ENCODE data around the gene FUT7. TPM values are rescaled to one million over a fixed set of nuclear protein-coding genes. Genes with fewer than 3 reads are reported as not detected.

The FUT7 gene
- total and polyA plus RNA-seq, 2 of the 13 experiments (the other 11 are each of a cell fraction or from before 2014, with no cell fraction given) = 0.05 TPM; not detected in 1

DNA sequence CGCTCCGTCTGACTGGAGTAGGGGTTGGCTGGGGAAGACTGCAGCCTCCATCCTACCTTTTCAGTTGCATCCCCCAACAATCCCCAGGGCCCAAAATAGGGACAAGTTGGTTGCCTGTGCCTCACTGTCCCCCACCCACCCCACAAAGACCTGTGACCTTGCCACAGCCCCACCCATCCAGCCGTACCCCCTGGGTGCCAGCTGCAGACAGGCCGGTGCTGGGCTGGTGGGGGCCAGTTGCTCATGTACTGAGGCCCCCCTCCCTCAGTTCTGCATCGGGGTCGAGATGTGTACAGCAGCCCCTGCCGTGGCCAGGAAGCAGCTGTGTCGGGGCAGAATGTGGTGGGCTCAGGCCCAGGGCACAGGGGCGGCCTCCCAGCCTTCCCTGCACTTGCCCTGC lies 48.7 kb downstream of the FUT7 start:
- Histone ChIP-seq H3K36me3 (replicated peaks in 1 of 2; ENCODE audit: control insufficient read depth in 1 of 2, insufficient read depth in 2 of 2, low read length in 2 of 2) (no peaks in the 10 kb centered on the region), H3K4me3 (replicated peaks in 1 of 3; ENCODE audit: insufficient read depth in 1 of 3, low read depth in 2 of 3, low read length in 3 of 3) (no peak overlapping the region), H3K27me3 (ENCODE audit: control insufficient read depth in 1 of 2, insufficient read depth in 2 of 2, low read length in 2 of 2) (peaks cover 3 to 50% of the 10 kb centered on the region in 2 experiments; a peak in 3 of 5 replicates), H4K20me1 (ENCODE audit: insufficient read depth, low read length) (no peaks in the 10 kb centered on the region), H3K79me2 (ENCODE audit: insufficient read depth, low read length) (no peaks in the 10 kb centered on the region), H3K9me3 (ENCODE audit: low read length) (no peaks in the 10 kb centered on the region), H2AFZ (ENCODE audit: low read length) (no peak overlapping the region), H3K27ac (ENCODE audit: extremely low read length, insufficient read depth, low read length) (no peak overlapping the region), H3K9ac (ENCODE audit: insufficient read depth, low read depth, low read length) (no peak overlapping the region), H3K4me1 (ENCODE audit: insufficient read depth, low read length) (peaks cover 39% of the 10 kb centered on the region), H3K4me2 (ENCODE audit: low read depth, low read length) (no peak overlapping the region)
- WGBS (ENCODE audit: low lambda C conversion rate) = 51% methylated on average over 3 of the region's 9 CpGs
- no TSS peak for BruUV-seq (replicated peaks)
- intact Hi-C loops (cut with micrococcal nuclease; ENCODE audit: unreplicated experiment) = no loop called here
- ChIA-PET POLR2A (no interaction called here), CTCF (ENCODE audit: low intra/inter-chr PET ratio, low total read pairs) (no interaction called here)
- in situ Hi-C loops (cut with HindIII; ENCODE audit: extremely low pct_ligation_motif_present, low pct_unique_long_range_greater_than_20kb) = no loop called here
- DNase-seq (ENCODE audit: low spot score) (no peak), FAIRE-seq (no peak), ATAC-seq (no peak)
- TF ChIP-seq, protein P1, sequence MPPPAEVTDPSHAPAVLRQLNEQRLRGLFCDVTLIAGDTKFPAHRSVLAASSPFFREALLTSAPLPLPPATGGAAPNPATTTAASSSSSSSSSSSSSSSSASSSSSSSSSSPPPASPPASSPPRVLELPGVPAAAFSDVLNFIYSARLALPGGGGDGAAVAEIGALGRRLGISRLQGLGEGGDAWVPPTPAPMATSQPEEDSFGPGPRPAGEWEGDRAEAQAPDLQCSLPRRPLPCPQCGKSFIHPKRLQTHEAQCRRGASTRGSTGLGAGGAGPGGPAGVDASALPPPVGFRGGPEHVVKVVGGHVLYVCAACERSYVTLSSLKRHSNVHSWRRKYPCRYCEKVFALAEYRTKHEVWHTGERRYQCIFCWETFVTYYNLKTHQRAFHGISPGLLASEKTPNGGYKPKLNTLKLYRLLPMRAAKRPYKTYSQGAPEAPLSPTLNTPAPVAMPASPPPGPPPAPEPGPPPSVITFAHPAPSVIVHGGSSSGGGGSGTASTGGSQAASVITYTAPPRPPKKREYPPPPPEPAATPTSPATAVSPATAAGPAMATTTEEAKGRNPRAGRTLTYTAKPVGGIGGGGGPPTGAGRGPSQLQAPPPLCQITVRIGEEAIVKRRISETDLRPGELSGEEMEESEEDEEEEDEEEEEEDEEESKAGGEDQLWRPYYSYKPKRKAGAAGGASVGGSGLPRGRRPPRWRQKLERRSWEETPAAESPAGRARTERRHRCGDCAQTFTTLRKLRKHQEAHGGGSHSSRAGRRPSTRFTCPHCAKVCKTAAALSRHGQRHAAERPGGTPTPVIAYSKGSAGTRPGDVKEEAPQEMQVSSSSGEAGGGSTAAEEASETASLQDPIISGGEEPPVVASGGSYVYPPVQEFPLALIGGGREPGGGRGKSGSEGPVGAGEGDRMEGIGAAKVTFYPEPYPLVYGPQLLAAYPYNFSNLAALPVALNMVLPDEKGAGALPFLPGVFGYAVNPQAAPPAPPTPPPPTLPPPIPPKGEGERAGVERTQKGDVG (CRISPR knock-in tag; IDR thresholded peaks at IDR 0.05; ENCODE audit: borderline replicate concordance) = no peak
- TF ChIP-seq, protein P2, sequence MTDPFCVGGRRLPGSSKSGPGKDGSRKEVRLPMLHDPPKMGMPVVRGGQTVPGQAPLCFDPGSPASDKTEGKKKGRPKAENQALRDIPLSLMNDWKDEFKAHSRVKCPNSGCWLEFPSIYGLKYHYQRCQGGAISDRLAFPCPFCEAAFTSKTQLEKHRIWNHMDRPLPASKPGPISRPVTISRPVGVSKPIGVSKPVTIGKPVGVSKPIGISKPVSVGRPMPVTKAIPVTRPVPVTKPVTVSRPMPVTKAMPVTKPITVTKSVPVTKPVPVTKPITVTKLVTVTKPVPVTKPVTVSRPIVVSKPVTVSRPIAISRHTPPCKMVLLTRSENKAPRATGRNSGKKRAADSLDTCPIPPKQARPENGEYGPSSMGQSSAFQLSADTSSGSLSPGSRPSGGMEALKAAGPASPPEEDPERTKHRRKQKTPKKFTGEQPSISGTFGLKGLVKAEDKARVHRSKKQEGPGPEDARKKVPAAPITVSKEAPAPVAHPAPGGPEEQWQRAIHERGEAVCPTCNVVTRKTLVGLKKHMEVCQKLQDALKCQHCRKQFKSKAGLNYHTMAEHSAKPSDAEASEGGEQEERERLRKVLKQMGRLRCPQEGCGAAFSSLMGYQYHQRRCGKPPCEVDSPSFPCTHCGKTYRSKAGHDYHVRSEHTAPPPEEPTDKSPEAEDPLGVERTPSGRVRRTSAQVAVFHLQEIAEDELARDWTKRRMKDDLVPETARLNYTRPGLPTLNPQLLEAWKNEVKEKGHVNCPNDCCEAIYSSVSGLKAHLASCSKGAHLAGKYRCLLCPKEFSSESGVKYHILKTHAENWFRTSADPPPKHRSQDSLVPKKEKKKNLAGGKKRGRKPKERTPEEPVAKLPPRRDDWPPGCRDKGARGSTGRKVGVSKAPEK (CRISPR knock-in tag; IDR thresholded peaks at IDR 0.05; ENCODE audit: borderline replicate concordance) = no peak
- no peak for TF ChIP-seq ZNF350 (CRISPR knock-in tag; IDR thresholded peaks at IDR 0.05; ENCODE audit: borderline replicate concordance, low read depth)
- TF ChIP-seq, protein P3, sequence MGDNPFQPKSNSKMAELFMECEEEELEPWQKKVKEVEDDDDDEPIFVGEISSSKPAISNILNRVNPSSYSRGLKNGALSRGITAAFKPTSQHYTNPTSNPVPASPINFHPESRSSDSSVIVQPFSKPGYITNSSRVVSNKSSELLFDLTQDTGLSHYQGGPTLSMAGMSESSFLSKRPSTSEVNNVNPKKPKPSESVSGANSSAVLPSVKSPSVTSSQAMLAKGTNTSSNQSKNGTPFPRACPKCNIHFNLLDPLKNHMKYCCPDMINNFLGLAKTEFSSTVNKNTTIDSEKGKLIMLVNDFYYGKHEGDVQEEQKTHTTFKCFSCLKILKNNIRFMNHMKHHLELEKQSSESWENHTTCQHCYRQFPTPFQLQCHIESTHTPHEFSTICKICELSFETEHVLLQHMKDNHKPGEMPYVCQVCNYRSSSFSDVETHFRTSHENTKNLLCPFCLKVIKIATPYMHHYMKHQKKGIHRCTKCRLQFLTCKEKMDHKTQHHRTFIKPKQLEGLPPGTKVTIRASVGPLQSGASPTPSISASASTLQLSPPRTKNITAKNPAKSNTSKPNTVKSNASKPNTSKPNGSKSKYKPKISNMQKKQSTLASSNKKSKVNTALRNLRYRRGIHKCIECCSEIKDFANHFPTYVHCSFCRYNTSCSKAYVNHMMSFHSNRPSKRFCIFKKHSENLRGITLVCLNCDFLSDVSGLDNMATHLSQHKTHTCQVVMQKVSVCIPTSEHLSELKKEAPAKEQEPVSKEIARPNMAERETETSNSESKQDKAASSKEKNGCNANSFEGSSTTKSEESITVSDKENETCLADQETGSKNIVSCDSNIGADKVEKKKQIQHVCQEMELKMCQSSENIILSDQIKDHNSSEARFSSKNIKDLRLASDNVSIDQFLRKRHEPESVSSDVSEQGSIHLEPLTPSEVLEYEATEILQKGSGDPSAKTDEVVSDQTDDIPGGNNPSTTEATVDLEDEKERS (CRISPR knock-in tag; IDR thresholded peaks at IDR 0.05) = no peak
- TF ChIP-seq KLF11 (CRISPR knock-in tag; IDR thresholded peaks at IDR 0.05) = no peak
- TF ChIP-seq, protein P4, sequence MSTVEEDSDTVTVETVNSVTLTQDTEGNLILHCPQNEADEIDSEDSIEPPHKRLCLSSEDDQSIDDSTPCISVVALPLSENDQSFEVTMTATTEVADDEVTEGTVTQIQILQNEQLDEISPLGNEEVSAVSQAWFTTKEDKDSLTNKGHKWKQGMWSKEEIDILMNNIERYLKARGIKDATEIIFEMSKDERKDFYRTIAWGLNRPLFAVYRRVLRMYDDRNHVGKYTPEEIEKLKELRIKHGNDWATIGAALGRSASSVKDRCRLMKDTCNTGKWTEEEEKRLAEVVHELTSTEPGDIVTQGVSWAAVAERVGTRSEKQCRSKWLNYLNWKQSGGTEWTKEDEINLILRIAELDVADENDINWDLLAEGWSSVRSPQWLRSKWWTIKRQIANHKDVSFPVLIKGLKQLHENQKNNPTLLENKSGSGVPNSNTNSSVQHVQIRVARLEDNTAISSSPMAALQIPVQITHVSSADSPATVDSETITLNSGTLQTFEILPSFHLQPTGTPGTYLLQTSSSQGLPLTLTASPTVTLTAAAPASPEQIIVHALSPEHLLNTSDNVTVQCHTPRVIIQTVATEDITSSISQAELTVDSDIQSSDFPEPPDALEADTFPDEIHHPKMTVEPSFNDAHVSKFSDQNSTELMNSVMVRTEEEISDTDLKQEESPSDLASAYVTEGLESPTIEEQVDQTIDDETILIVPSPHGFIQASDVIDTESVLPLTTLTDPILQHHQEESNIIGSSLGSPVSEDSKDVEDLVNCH (CRISPR knock-in tag; IDR thresholded peaks at IDR 0.05) = no peak
- TF ChIP-seq ZNF44 (CRISPR knock-in tag; IDR thresholded peaks at IDR 0.05) = no peak
- TF ChIP-seq, protein P5, sequence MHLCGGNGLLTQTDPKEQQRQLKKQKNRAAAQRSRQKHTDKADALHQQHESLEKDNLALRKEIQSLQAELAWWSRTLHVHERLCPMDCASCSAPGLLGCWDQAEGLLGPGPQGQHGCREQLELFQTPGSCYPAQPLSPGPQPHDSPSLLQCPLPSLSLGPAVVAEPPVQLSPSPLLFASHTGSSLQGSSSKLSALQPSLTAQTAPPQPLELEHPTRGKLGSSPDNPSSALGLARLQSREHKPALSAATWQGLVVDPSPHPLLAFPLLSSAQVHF (CRISPR knock-in tag; IDR thresholded peaks at IDR 0.05) = no peak
- TF ChIP-seq BORCS8-MEF2B (CRISPR knock-in tag; IDR thresholded peaks at IDR 0.05) = no peak
- no peak for TF ChIP-seq ARNT2 (CRISPR knock-in tag; IDR thresholded peaks at IDR 0.05; ENCODE audit: low read depth)
